Stomach (tissue), 9 donors: Measurements from ENCODE around the gene CD109. TPM values are rescaled to one million over a fixed set of nuclear protein-coding genes. Genes with fewer than 3 reads are reported as not detected.

Experiments used
- DNase-seq, 2 donors: peaks; one replicate each; pipeline versions ENCODE4 v3.0.0 to v3.0.0-alpha.2; 2013 to 2019
- H3K27ac ChIP-seq, 5 donors: fragments of 200-600 bp in 4 of 5; sonication (generic) in 4 of 5; one replicate each; pipeline ENCODE4 v1.5.1; 2013 to 2019; ENCODE audit warnings: mild to moderate bottlenecking in 1 of 5, moderate library complexity in 1 of 5
- H3K27me3 ChIP-seq, 3 donors: fragments of 200-600 bp; sonication (generic); one replicate each; pipeline ENCODE4 v1.5.1; 2017 to 2019; ENCODE audit warnings: mixed run types in 1 of 3
- H3K36me3 ChIP-seq, 4 donors: fragments of 200-600 bp; sonication (generic); 1 replicate in 3 of 4; 2 replicates in 1 of 4; pipeline ENCODE4 v1.5.1; 2016 to 2019
- H3K4me1 ChIP-seq, 4 donors: fragments of 200-600 bp; sonication (generic); one replicate each; pipeline ENCODE4 v1.5.1; 2016 to 2019
- H3K4me3 ChIP-seq, 4 donors: fragments of 200-600 bp; sonication (generic) in 3 of 4; one replicate each; pipeline ENCODE4 v1.5.1; 2016 to 2019; ENCODE audit warnings: mild to moderate bottlenecking in 1 of 4
- H3K9me3 ChIP-seq, 4 donors: fragments of 200-600 bp; sonication (generic); one replicate each; pipeline ENCODE4 v1.5.1; 2016 to 2019
- CTCF ChIP-seq, 7 experiments: fragments of 450-650 bp in 4 of 7; fragments of 200-600 bp in 3 of 7; sonication (generic) in 3 of 7; IDR thresholded peaks; one replicate each; pipeline ENCODE4 v1.5.1; 2016 to 2019; ENCODE audit warnings: antibody characterized with exemption in 7 of 7, control low read depth in 2 of 7, mild to moderate bottlenecking in 1 of 7
- EP300 ChIP-seq: sonication (generic); formaldehyde crosslinking; IDR thresholded peaks from one replicate; pipeline ENCODE4 v1.6.1; 2017; ENCODE audit warnings: antibody characterized with exemption
- POLR2A ChIP-seq, 4 donors: fragments of 450-650 bp; IDR thresholded peaks; one replicate each; pipeline ENCODE4 v1.6.1; 2016; ENCODE audit warnings: antibody characterized with exemption in 4 of 4, control low read depth in 2 of 4, mild to moderate bottlenecking in 1 of 4, moderate library complexity in 1 of 4
- POLR2AphosphoS5 ChIP-seq, 3 donors: sonication (generic); formaldehyde crosslinking; IDR thresholded peaks; one replicate each; pipeline ENCODE4 v1.6.1; 2016; ENCODE audit warnings: antibody characterized with exemption in 3 of 3
- WGBS, 5 donors: extraction: QIAGEN DNeasy Blood & Tissue Kit in 3 of 5; methylation state at CpG; one replicate each; pipeline versions ENCODE4 v1.1.5 to v1.1.7; 2013 to 2018; 5-methylcytosine and 5-hydroxymethylcytosine counted together
- intact Hi-C: fragments of 100-400 bp; cut with DNase I; formaldehyde crosslinking; loops from one replicate; pipeline ENCODE4 v1.15.1; 2023; ENCODE audit warnings: low total_unique reads
- polyA plus RNA-seq, 3 donors: library from polyadenylated mRNA; stranded (reverse); fragments of 200-250 nt; gene quantifications; one replicate each; pipeline ENCODE4 v1.2.3, GENCODE V29; 2013
- total RNA-seq, 5 donors: library from RNA; depleted of rRNA; stranded (reverse); fragments of >200 nt; gene quantifications; one replicate each; pipeline versions ENCODE4 v1.1.0 to v1.2.3, GENCODE V29; 2014 to 2016
- donor health status: healthy with polysubstance abuse.
- donor health status: Bipolar disorder and iron deficiency.
- donor health status: healthy.

CD109 gene
- total and polyA plus RNA-seq, 8 donors = 0.19 to 19.6 (median 1.2) TPM

- WGBS, 5 donors = 85 to 95% (median 89%) methylated on average over 5 to 6 of the region's 6 CpGs
- H3K9me3 ChIP-seq = no peaks in the 10 kb centered on the region
- no peaks in the 10 kb centered on the region for H3K4me1 ChIP-seq
- no peaks in the 10 kb centered on the region for H3K36me3 ChIP-seq
- intact Hi-C loops = no loop called here
- H3K4me3 ChIP-seq = no peak overlapping the region
- no peak for DNase-seq
- no peaks in the 10 kb centered on the region for H3K27me3 ChIP-seq
- no peak overlapping the region for H3K27ac ChIP-seq
- TF ChIP-seq CTCF (IDR thresholded peaks at IDR 0.05) (no peak), POLR2A (IDR thresholded peaks at IDR 0.05) (no peak), EP300 (no peak), POLR2AphosphoS5 (IDR thresholded peaks at IDR 0.05) (no peak)
Observed at GRCh38 chr6:73797861-73798260, 101.9 kb downstream of the CD109 start.

- H3K4me1 ChIP-seq = no peaks in the 10 kb centered on the region
- H3K36me3 ChIP-seq = no peaks in the 10 kb centered on the region
- intact Hi-C loops = no loop called here
- WGBS, 5 donors = 40 to 59% (median 54%) methylated on average over 2 of the region's 2 CpGs
- TF ChIP-seq POLR2AphosphoS5 (IDR thresholded peaks at IDR 0.05) = peak in 1 of 3 donors; percentile 6
- TF ChIP-seq EP300 = no peak
- no peaks in the 10 kb centered on the region for H3K9me3 ChIP-seq
- no peaks in the 10 kb centered on the region for H3K27me3 ChIP-seq
- H3K27ac ChIP-seq = no peak overlapping the region
- peak in 1 of 2 donors; percentile 41 for DNase-seq
- no peak overlapping the region for H3K4me3 ChIP-seq
Observed at GRCh38 chr6:73798592-73798991, 102.6 kb downstream of the CD109 start.

GRCh38 chr6:73800997-73801396 is 105.0 kb downstream of the CD109 start:
- no peak for DNase-seq
- Histone ChIP-seq H3K9me3 (no peaks in the 10 kb centered on the region), H3K27me3 (no peaks in the 10 kb centered on the region), H3K27ac (no peak overlapping the region), H3K36me3 (no peaks in the 10 kb centered on the region), H3K4me1 (no peaks in the 10 kb centered on the region), H3K4me3 (no peak overlapping the region)
- intact Hi-C loops = no loop called here
- TF ChIP-seq CTCF (IDR thresholded peaks at IDR 0.05) (no peak), POLR2AphosphoS5 (IDR thresholded peaks at IDR 0.05) (no peak), EP300 (no peak), POLR2A (IDR thresholded peaks at IDR 0.05) (no peak)
- 63 to 86% (median 80%) methylated on average over 1 of the region's 1 CpG for WGBS, 5 donors

- no peaks in the 10 kb centered on the region for H3K9me3 ChIP-seq
- no peak for DNase-seq
- H3K4me1 ChIP-seq = no peaks in the 10 kb centered on the region
- WGBS, 5 donors = 43 to 82% (median 47%) methylated on average over 1 of the region's 1 CpG
- TF ChIP-seq EP300 (no peak), POLR2A (IDR thresholded peaks at IDR 0.05) (no peak), CTCF (IDR thresholded peaks at IDR 0.05) (no peak), POLR2AphosphoS5 (IDR thresholded peaks at IDR 0.05) (no peak)
- H3K36me3 ChIP-seq = no peaks in the 10 kb centered on the region
- no peak overlapping the region for H3K27ac ChIP-seq
- no peaks in the 10 kb centered on the region for H3K27me3 ChIP-seq
- no peak overlapping the region for H3K4me3 ChIP-seq
- intact Hi-C loops = no loop called here
Observed at GRCh38 chr6:73801652-73802268, 105.8 kb downstream of the CD109 start.

- Histone ChIP-seq H3K36me3 (no peaks in the 10 kb centered on the region), H3K27ac (no peak overlapping the region), H3K4me3 (no peak overlapping the region), H3K9me3 (no peaks in the 10 kb centered on the region), H3K27me3 (no peaks in the 10 kb centered on the region), H3K4me1 (no peaks in the 10 kb centered on the region)
- no peak for DNase-seq
- no peak for TF ChIP-seq CTCF (IDR thresholded peaks at IDR 0.05)
- no peak for TF ChIP-seq POLR2A (IDR thresholded peaks at IDR 0.05)
- TF ChIP-seq EP300 = no peak
- no peak for TF ChIP-seq POLR2AphosphoS5 (IDR thresholded peaks at IDR 0.05)
- intact Hi-C loops = no loop called here
- 68 to 87% (median 77%) methylated on average over 2 of the region's 2 CpGs for WGBS, 5 donors
Observed at GRCh38 chr6:73802366-73802765, 106.4 kb downstream of the CD109 start.
